GM23248 (cell line): ENCODE data around the gene ZNF598.

Experiments used
- EZH2 ChIP-seq: fragments of 200-600 bp; sonication (generic); IDR thresholded peaks from 2 replicates; pipeline ENCODE4 v1.6.1; 2018; ENCODE audit warnings: antibody characterized with exemption, mild to moderate bottlenecking; ENCODE audit not compliant: insufficient read depth, poor library complexity, severe bottlenecking
- EZH2phosphoT487 ChIP-seq: fragments of 200-600 bp; sonication (generic); IDR thresholded peaks from 2 replicates; pipeline ENCODE4 v1.6.1; 2018; ENCODE audit warnings: antibody characterized with exemption, moderate library complexity, mild to moderate bottlenecking, low read depth; ENCODE audit not compliant: insufficient read depth

DNA sequence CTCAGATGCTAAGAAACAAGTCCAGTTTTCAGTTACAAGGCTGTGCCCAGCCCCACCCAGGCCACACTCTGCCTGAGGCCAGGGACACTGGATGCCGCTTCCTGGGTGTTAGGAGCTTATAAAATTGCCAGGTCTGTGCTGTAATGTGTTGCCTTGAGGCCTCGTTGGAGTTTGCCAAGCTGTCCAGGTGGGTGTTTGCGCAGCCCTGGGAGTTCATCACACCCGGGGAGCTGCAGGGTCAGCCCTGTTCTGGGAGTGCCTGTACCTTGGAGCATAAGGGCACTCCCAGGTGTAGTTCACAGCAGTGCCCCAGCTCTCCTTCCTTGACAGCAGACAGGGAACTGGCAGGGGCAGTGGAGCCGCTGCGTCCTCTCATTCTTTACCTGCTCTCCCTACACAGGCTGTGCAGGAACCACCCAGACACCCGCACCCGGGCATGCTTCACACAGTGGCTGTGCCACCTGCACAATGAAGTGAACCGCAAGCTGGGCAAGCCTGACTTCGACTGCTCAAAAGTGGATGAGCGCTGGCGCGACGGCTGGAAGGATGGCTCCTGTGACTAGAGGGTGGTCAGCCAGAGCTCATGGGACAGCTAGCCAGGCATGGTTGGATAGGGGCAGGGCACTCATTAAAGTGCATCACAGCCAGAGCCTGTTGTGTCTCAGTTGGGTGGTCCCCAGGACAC, 24.0 kb downstream of the ZNF598 start:
- TF ChIP-seq EZH2phosphoT487: no peak
- no peak for TF ChIP-seq EZH2
